CD4-positive, alpha-beta memory T cell (primary cell): Measurements from ENCODE around the gene CXCR3. TPM values are rescaled to one million over a fixed set of nuclear protein-coding genes. Genes with fewer than 3 reads are reported as not detected.
A peak's percentile ranks its signal among the peaks of the same experiment; 100 is the strongest.

Experiments
- CTCF ChIA-PET: fragments of 350-600 bp; sonication (Branson Sonifier 250); formaldehyde crosslinking; loops from one replicate; lab custom pipeline; 2021; ENCODE audit warnings: inconsistent platforms; ENCODE audit not compliant: partially characterized antibody; lab: Charles Lee
- POLR2A ChIA-PET: fragments of 350-600 bp; sonication (Branson Sonifier 250); formaldehyde crosslinking; loops from one replicate; lab custom pipeline; 2021; ENCODE audit not compliant: partially characterized antibody; lab: Charles Lee
- DNase-seq, 5 donors: peaks; one replicate each; pipeline versions ENCODE4 v3.0.0 to v3.0.0-alpha.2; 2020 to 2022; ENCODE audit warnings: mixed read lengths in 1 of 5
- H3K27ac ChIP-seq: one replicate; pipeline ENCODE4 v1.7.0; 2013; ENCODE audit warnings: low read depth, low read length
- H3K27me3 ChIP-seq: 2 replicates; pipeline ENCODE4 v1.7.0; 2013; ENCODE audit warnings: mild to moderate bottlenecking, low read length, moderate library complexity; ENCODE audit not compliant: insufficient read depth
- H3K36me3 ChIP-seq: 2 replicates; pipeline ENCODE4 v1.7.0; 2013; ENCODE audit warnings: mild to moderate bottlenecking, low read length, moderate library complexity; ENCODE audit not compliant: insufficient read depth
- H3K4me1 ChIP-seq: 2 replicates; pipeline ENCODE4 v1.7.0; 2013; ENCODE audit warnings: mild to moderate bottlenecking, low read length, moderate library complexity; ENCODE audit not compliant: insufficient read depth
- H3K4me3 ChIP-seq, 2 donors: one replicate each; pipeline ENCODE4 v1.7.0; 2013; ENCODE audit warnings: low read length in 2 of 2, mild to moderate bottlenecking in 1 of 2
- H3K9me3 ChIP-seq, 2 donors: one replicate each; pipeline ENCODE4 v1.7.0; 2013; ENCODE audit warnings: low read length in 2 of 2, control low read depth in 1 of 2; ENCODE audit not compliant: control insufficient read depth in 1 of 2
- H3K27ac Mint-ChIP-seq, 7 donors: one replicate each; pipeline ENCODE4 v1.8.0; 2020 to 2021; ENCODE audit warnings: mixed read lengths in 7 of 7, mild to moderate bottlenecking in 6 of 7, inconsistent platforms in 3 of 7, moderate library complexity in 3 of 7
- H3K27me3 Mint-ChIP-seq, 2 donors: one replicate each; pipeline ENCODE4 v1.8.0; 2020 to 2021; ENCODE audit warnings: mixed read lengths in 2 of 2
- H3K36me3 Mint-ChIP-seq, 2 donors: one replicate each; pipeline ENCODE4 v1.8.0; 2020 to 2021; ENCODE audit warnings: mixed read lengths in 2 of 2, inconsistent platforms in 1 of 2, mild to moderate bottlenecking in 1 of 2
- H3K4me1 Mint-ChIP-seq, 4 donors: one replicate each; pipeline ENCODE4 v1.8.0; 2020 to 2021; ENCODE audit warnings: mixed read lengths in 4 of 4, mild to moderate bottlenecking in 1 of 4
- H3K4me3 Mint-ChIP-seq, 8 donors: one replicate each; pipeline ENCODE4 v1.8.0; 2020 to 2021; ENCODE audit warnings: mixed read lengths in 8 of 8, mild to moderate bottlenecking in 7 of 8, moderate library complexity in 6 of 8, inconsistent platforms in 3 of 8
- H3K9me3 Mint-ChIP-seq, 8 donors: one replicate each; pipeline ENCODE4 v1.8.0; 2020 to 2021; ENCODE audit warnings: mixed read lengths in 8 of 8, mild to moderate bottlenecking in 5 of 8, inconsistent platforms in 3 of 8, moderate library complexity in 1 of 8
- intact Hi-C: fragments of 100-400 bp; cut with micrococcal nuclease; formaldehyde crosslinking; loops from one replicate; pipeline ENCODE4 v1.15.1; 2023
- polyA plus RNA-seq, 2 donors: library from polyadenylated mRNA; unstranded; fragments of 300-500 nt; fragmentation: Illumina TruSeq; gene quantifications; one replicate each; pipeline ENCODE4 v1.2.3, GENCODE V29; 2021
- total RNA-seq, 2 experiments: library from RNA; stranded (reverse); gene quantifications; one replicate each; pipeline ENCODE4 v1.2.3, GENCODE V29; 2021

The CXCR3 gene
- total and polyA plus RNA-seq, 4 experiments from 2014 or later = 28.5 to 153 (median 39.0) TPM

DNA sequence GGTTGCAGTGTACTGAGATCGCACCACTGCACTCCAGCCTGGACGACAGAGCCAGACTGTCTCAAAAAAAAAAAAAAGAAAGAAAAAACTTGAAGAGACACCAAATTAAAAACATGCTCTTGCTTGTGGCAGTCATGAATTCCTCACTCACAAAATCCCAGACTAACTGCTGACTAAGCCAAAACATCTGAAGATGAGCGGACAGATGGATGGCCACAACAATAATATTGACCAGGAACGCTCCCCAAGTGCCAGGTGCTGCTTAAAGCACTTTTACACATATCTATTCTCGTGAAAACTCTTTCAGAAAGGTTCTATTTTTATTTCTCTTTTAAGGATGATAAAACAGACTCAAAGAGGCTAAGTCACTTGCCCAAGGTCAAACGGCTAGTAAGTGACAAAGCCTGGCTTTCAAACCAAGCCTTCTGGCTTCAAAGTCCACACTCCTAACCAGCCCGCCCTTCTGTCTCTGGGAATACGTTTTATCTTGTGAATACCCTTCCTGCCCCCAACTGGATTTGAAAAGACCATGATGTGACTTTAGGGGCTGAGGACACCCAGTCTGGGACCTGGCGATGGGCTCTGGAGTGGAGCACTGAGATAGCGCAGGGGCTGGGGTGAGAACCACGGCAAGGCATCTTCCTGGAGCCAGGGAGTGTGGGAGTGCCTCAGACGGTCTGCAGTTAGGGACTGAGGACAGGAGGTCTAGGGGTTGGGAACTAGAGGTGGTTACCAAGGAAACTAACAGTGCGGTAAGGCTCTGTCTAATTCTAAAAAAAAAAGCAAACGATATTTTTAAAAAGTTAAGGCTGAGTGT is 9.5 kb upstream of the CXCR3 start:
- peaks cover 48% of the 10 kb centered on the region for H3K4me1 ChIP-seq
- POLR2A ChIA-PET = interaction anchor here (0.9 to 1.0 kb wide), 2 partner anchors 9 to 85 kb away, joined by 3 to 4 read pairs; no protein-coding TSS in a partner anchor
- DNase-seq = no peak
- H3K27ac Mint-ChIP-seq = peak overlapping the region in 1 of 7 donors; percentile 87
- H3K27me3 Mint-ChIP-seq = no peaks in the 10 kb centered on the region
- intact Hi-C loops = no loop called here
- no peak overlapping the region for H3K4me3 ChIP-seq
- H3K27ac ChIP-seq = no peak overlapping the region
- no peaks in the 10 kb centered on the region for H3K9me3 ChIP-seq
- CTCF ChIA-PET = no interaction called here
- no peak overlapping the region for H3K4me3 Mint-ChIP-seq
- no peaks in the 10 kb centered on the region for H3K36me3 ChIP-seq
- H3K9me3 Mint-ChIP-seq = no peaks in the 10 kb centered on the region
- peaks cover 11 to 35% (median 18%) of the 10 kb centered on the region in 4 donors for H3K4me1 Mint-ChIP-seq
- H3K36me3 Mint-ChIP-seq = peaks cover 0 to 3% of the 10 kb centered on the region in 2 donors
- H3K27me3 ChIP-seq = no peaks in the 10 kb centered on the region

DNA sequence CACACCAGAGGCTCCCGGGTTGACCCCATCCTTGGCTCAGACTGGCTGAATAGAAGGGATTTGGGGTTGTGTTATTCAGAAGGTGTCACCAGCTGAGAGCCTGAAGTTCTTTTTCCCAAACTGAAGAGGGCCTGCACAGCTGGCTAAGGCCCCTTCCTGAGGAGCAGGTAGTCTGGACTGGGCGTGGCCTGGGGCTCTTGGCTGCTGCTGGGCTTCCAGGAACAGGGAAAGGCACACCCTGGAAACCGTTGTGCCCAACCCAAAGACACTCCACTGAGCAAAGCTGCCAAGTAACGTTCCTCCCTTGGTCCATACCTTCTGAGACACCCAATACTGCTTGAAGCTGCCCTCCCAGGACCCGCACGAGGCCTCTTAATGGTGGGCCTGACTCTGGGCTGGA is 8.3 kb upstream of the CXCR3 start:
- DNase-seq = no peak
- Mint-ChIP-seq H3K4me3 (no peak overlapping the region), H3K27me3 (peaks cover 0 to 2% of the 10 kb centered on the region in 2 donors), H3K27ac (no peak overlapping the region), H3K36me3 (peaks cover 0 to 3% of the 10 kb centered on the region in 2 donors), H3K4me1 (peaks cover 18 to 47% (median 28%) of the 10 kb centered on the region in 4 donors), H3K9me3 (peaks cover 0 to 2% (median 0%) of the 10 kb centered on the region in 8 donors)
- H3K36me3 ChIP-seq = no peaks in the 10 kb centered on the region
- ChIA-PET CTCF (interaction anchor here (0.6 kb wide), 1 partner anchor 10 kb away, joined by 3 read pairs; no protein-coding TSS in a partner anchor), POLR2A (interaction anchor here (1.0 kb wide), 1 partner anchor 10 kb away, joined by 4 read pairs; no protein-coding TSS in a partner anchor)
- no peaks in the 10 kb centered on the region for H3K9me3 ChIP-seq
- H3K27ac ChIP-seq = no peak overlapping the region
- H3K27me3 ChIP-seq = no peaks in the 10 kb centered on the region
- no peak overlapping the region for H3K4me3 ChIP-seq
- intact Hi-C loops = no loop called here
- H3K4me1 ChIP-seq = peaks cover 60% of the 10 kb centered on the region

DNA sequence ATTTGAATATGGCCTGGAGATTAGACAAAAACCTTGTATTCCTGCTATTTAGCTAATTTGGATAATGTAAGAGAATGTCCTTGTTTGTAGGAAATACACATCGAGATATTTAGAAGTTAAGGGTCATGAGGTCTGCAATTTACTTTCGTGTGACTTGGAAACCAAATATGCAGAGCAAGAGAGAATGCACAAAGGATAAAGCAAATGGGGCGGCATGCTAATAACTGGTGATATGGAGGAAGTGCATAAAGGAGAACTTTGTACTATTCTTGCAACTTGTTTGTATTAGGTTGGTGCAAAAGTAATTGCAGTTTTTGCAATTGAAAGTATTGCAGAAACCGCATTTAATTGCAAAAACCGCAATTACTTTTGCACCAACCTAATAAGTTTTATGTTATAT is 7.2 kb upstream of the CXCR3 start:
- POLR2A ChIA-PET = interaction anchor here (0.7 to 5.5 kb wide), 2 partner anchors 11 to 429 kb away, joined by 3 to 60 read pairs; no protein-coding TSS in a partner anchor
- peaks cover 0 to 3% of the 10 kb centered on the region in 2 donors for H3K36me3 Mint-ChIP-seq
- CTCF ChIA-PET = interaction anchor here (1.2 kb wide), 1 partner anchor 27 kb away, joined by 3 read pairs; no protein-coding TSS in a partner anchor
- no peaks in the 10 kb centered on the region for H3K36me3 ChIP-seq
- no peak overlapping the region for H3K27ac ChIP-seq
- peak overlapping the region in 1 of 8 donors; percentile 31 for H3K4me3 Mint-ChIP-seq
- H3K27me3 Mint-ChIP-seq = peaks cover 0 to 2% of the 10 kb centered on the region in 2 donors
- no peak for DNase-seq
- peaks cover 20 to 57% (median 36%) of the 10 kb centered on the region in 4 donors for H3K4me1 Mint-ChIP-seq
- H3K4me1 ChIP-seq = peaks cover 69% of the 10 kb centered on the region
- H3K27me3 ChIP-seq = no peaks in the 10 kb centered on the region
- intact Hi-C loops = no loop called here
- no peak overlapping the region for H3K4me3 ChIP-seq
- H3K9me3 Mint-ChIP-seq = peaks cover 0 to 2% (median 0%) of the 10 kb centered on the region in 8 donors
- no peaks in the 10 kb centered on the region for H3K9me3 ChIP-seq
- H3K27ac Mint-ChIP-seq = peak overlapping the region in 1 of 7 donors; percentile 55

DNA sequence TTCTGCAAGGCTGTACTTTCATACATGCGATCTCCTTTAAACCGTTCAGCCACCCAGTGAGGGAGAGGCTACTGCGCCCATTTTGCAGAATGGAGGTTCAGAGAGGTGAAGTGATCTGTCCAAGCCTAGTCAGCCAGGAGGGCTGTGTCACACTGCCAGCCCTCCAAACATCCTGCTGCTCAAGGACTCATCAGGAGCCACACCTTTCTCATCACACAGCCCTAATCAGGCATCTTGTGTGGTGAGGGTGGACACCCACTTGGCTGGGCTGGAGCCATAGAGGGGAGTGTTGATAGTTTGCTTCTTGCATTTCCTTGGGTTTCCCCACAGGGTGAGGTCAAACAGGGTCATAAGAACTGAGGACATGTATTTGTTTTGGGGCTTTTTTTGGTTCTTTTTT is 5.4 kb upstream of the CXCR3 start:
- peak in 2 of 5 donors; percentile 23 to 63 for DNase-seq
- Mint-ChIP-seq H3K4me1 (peaks cover 22 to 64% (median 53%) of the 10 kb centered on the region in 4 donors), H3K4me3 (peak overlapping the region in 7 of 8 donors; percentile 27 to 83 (median 79)), H3K9me3 (peaks cover 0 to 2% (median 0%) of the 10 kb centered on the region in 8 donors), H3K27ac (peak overlapping the region; percentile 91 to 97 (median 96)), H3K36me3 (peaks cover 0 to 5% of the 10 kb centered on the region in 2 donors), H3K27me3 (peaks cover 0 to 2% of the 10 kb centered on the region in 2 donors)
- peak overlapping the region; percentile 75 for H3K27ac ChIP-seq
- H3K9me3 ChIP-seq = no peaks in the 10 kb centered on the region
- peaks cover 78% of the 10 kb centered on the region for H3K4me1 ChIP-seq
- no peaks in the 10 kb centered on the region for H3K36me3 ChIP-seq
- H3K4me3 ChIP-seq = no peak overlapping the region
- no peaks in the 10 kb centered on the region for H3K27me3 ChIP-seq
- ChIA-PET POLR2A (interaction anchor here (1.1 to 5.5 kb wide), 6 partner anchors 9 to 91 kb away, joined by 4 to 60 read pairs (median 6); partner anchors contain the start of gene OGT), CTCF (interaction anchor here (0.8 to 2.2 kb wide), 7 partner anchors 13 to 89 kb away, joined by 3 to 8 read pairs (median 5); no protein-coding TSS in a partner anchor)
- intact Hi-C loops = loop anchor here (2.0 kb wide), 2 partner anchors 13 to 17 kb away; no protein-coding TSS in a partner anchor

DNA sequence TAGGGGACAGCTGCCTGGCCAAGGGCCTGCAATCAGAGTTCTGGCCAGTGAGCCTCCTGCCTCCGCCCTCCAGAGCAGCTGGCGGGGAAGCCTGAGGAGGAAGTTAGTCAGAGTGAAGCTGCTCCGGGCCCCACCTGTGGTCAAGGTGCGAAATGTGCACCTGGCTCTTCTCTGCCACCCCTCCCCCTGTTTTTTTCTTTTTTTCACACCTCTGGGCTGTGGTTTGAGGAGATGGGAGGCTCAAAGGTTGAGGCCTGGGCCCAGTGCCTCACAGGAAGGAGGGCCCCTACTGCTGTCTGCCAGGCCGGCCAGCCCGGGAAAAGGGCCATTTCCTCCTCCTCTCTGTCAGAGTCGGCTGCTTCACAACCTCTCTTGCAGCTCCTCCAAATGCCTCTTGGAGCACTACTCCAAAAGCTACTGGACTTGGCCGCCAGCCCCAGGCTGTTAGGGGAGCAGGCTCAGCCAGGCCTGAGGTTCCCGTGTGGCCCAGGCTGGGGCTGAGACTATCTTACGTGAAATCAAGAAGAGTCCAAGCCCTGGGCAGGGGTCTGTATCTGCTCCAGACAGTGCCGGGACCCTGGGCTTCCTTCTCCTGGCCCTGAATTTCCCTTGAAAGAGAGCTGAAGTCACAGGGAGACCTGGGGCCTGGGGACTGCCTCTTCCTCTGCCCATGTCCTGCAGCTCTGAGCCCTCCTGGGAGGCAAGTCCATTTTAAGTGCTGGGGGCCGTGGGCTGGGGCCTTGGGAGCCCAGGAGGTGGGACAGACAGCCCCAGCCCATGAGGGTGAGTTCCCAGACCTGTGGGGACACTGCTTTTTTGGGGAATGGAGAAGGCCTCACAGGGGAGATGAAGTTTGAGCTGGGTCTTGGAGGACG is 4.5 kb upstream of the CXCR3 start:
- H3K9me3 Mint-ChIP-seq = peaks cover 0 to 2% (median 0%) of the 10 kb centered on the region in 8 donors
- POLR2A ChIA-PET = interaction anchor here (0.8 to 5.5 kb wide), 15 partner anchors 8 to 504 kb away, joined by 3 to 60 read pairs (median 4); partner anchors contain the start of genes MED12, OGT and TAF1
- intact Hi-C loops = loop anchor here (1.0 to 2.0 kb wide), 3 partner anchors 14 to 89 kb away; no protein-coding TSS in a partner anchor

DNA sequence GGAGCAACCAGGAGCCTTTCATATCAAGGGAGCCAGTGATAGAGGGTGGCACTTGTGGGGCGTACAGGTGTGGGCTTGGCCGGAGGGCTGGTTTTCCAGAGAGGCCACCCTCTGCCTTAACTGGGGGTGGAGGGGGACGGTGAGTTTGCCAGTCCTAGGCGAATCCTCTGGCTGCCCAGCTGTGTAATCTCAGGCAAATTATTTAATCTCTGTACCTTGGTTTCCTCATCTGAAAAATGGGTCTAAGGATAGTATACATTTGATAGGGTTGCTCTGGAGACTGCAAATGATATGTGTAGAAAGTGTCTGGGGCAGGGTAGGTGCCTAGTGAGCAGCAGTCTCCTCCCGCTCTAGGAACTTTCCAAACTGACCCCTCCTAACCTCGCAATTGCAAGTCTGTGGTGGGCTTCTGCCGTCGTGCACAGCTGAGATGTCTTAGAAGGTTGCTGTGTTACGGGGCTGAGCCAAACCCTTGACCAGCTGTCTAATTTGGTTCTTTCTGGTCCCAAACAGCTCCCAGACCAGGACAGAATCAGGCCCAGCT is 3.8 kb upstream of the CXCR3 start:
- Mint-ChIP-seq H3K4me1 (peaks cover 27 to 80% (median 65%) of the 10 kb centered on the region in 4 donors), H3K27me3 (peaks cover 0 to 2% of the 10 kb centered on the region in 2 donors), H3K4me3 (peak overlapping the region; percentile 47 to 87 (median 77)), H3K27ac (peak overlapping the region; percentile 91 to 97 (median 96)), H3K36me3 (peaks cover under 1 to 18% of the 10 kb centered on the region in 2 donors), H3K9me3 (peaks cover 0 to 5% (median 0%) of the 10 kb centered on the region in 8 donors)
- no peaks in the 10 kb centered on the region for H3K9me3 ChIP-seq
- intact Hi-C loops = loop anchor here (1.0 to 2.0 kb wide), 3 partner anchors 15 to 88 kb away; no protein-coding TSS in a partner anchor
- peak overlapping the region; percentile 75 for H3K27ac ChIP-seq
- no peak overlapping the region for H3K4me3 ChIP-seq
- CTCF ChIA-PET = interaction anchor here (1.5 to 2.2 kb wide), 8 partner anchors 11 to 30 kb away, joined by 5 to 8 read pairs (median 5); no protein-coding TSS in a partner anchor
- H3K36me3 ChIP-seq = no peaks in the 10 kb centered on the region
- no peak for DNase-seq
- POLR2A ChIA-PET = interaction anchor here (0.6 to 5.5 kb wide), 14 partner anchors 7 to 504 kb away, joined by 3 to 60 read pairs (median 5); partner anchors contain the start of genes MED12, OGT and TAF1
- peaks cover 85% of the 10 kb centered on the region for H3K4me1 ChIP-seq
- H3K27me3 ChIP-seq = no peaks in the 10 kb centered on the region

More for the DNA sequence above, 4.5 kb upstream of the CXCR3 start:
- H3K4me3 Mint-ChIP-seq = peak overlapping the region; percentile 69 to 87 (median 80)
- peak overlapping the region; percentile 75 for H3K27ac ChIP-seq
- peak overlapping the region; percentile 91 to 97 (median 96) for H3K27ac Mint-ChIP-seq
- peak overlapping the region in 1 of 2 donors; percentile 28 for H3K4me3 ChIP-seq
- H3K9me3 ChIP-seq = no peaks in the 10 kb centered on the region
- H3K27me3 ChIP-seq = no peaks in the 10 kb centered on the region
- CTCF ChIA-PET = interaction anchor here (0.8 to 2.2 kb wide), 12 partner anchors 11 to 88 kb away, joined by 3 to 8 read pairs (median 5); no protein-coding TSS in a partner anchor
- H3K36me3 ChIP-seq = no peaks in the 10 kb centered on the region
- peak; percentile 81 to 89 (median 82) for DNase-seq
- H3K36me3 Mint-ChIP-seq = peaks cover 0 to 13% of the 10 kb centered on the region in 2 donors
- H3K4me1 ChIP-seq = peaks cover 82% of the 10 kb centered on the region
- H3K27me3 Mint-ChIP-seq = peaks cover 0 to 2% of the 10 kb centered on the region in 2 donors
- H3K4me1 Mint-ChIP-seq = peaks cover 27 to 73% (median 61%) of the 10 kb centered on the region in 4 donors
